ENCODE data around the gene LHFPL2. TPM values are rescaled to one million over a fixed set of nuclear protein-coding genes. Genes with fewer than 3 reads are reported as not detected.

LHFPL2 gene
- total RNA-seq, 1 donor from 2014 or later = 42.1 TPM

- Mint-ChIP-seq H3K9me3 (no peaks in the 10 kb centered on the region), H3K4me3 (no peak overlapping the region), H3K4me1 (peaks cover 20% of the 10 kb centered on the region), H3K27me3 (ENCODE audit: low read depth) (no peaks in the 10 kb centered on the region), H3K27ac (no peak overlapping the region), H3K36me3 (no peaks in the 10 kb centered on the region)
- peak; percentile 37 for TF ChIP-seq CTCF (IDR thresholded peaks at IDR 0.05; ENCODE audit: unreplicated experiment)
- no peak for DNase-seq (ENCODE audit: low spot score in 2 of 2, unreplicated experiment in 2 of 2)
Observed at GRCh38 chr5:78533356-78533755, 115.2 kb downstream of the LHFPL2 start.

GRCh38 chr5:78530342-78531096, 118.1 kb downstream of the LHFPL2 start:
- no peak overlapping the region for H3K4me3 Mint-ChIP-seq
- H3K27me3 Mint-ChIP-seq (ENCODE audit: low read depth) = no peaks in the 10 kb centered on the region
- peak overlapping the region; percentile 60 for H3K27ac Mint-ChIP-seq
- no peaks in the 10 kb centered on the region for H3K36me3 Mint-ChIP-seq
- TF ChIP-seq CTCF (IDR thresholded peaks at IDR 0.05; ENCODE audit: unreplicated experiment) = no peak
- H3K9me3 Mint-ChIP-seq = no peaks in the 10 kb centered on the region
- no peak for DNase-seq (ENCODE audit: low spot score in 2 of 2, unreplicated experiment in 2 of 2)
- peaks cover 28% of the 10 kb centered on the region for H3K4me1 Mint-ChIP-seq

GRCh38 chr5:78527925-78528324, 120.6 kb downstream of the LHFPL2 start:
- H3K27me3 Mint-ChIP-seq (ENCODE audit: low read depth) = no peaks in the 10 kb centered on the region
- no peak for DNase-seq (ENCODE audit: low spot score in 2 of 2, unreplicated experiment in 2 of 2)
- peaks cover 31% of the 10 kb centered on the region for H3K4me1 Mint-ChIP-seq
- H3K36me3 Mint-ChIP-seq = no peaks in the 10 kb centered on the region
- H3K9me3 Mint-ChIP-seq = no peaks in the 10 kb centered on the region
- TF ChIP-seq CTCF (IDR thresholded peaks at IDR 0.05; ENCODE audit: unreplicated experiment) = no peak
- H3K4me3 Mint-ChIP-seq = no peak overlapping the region
- H3K27ac Mint-ChIP-seq = peak overlapping the region; percentile 25

DNA sequence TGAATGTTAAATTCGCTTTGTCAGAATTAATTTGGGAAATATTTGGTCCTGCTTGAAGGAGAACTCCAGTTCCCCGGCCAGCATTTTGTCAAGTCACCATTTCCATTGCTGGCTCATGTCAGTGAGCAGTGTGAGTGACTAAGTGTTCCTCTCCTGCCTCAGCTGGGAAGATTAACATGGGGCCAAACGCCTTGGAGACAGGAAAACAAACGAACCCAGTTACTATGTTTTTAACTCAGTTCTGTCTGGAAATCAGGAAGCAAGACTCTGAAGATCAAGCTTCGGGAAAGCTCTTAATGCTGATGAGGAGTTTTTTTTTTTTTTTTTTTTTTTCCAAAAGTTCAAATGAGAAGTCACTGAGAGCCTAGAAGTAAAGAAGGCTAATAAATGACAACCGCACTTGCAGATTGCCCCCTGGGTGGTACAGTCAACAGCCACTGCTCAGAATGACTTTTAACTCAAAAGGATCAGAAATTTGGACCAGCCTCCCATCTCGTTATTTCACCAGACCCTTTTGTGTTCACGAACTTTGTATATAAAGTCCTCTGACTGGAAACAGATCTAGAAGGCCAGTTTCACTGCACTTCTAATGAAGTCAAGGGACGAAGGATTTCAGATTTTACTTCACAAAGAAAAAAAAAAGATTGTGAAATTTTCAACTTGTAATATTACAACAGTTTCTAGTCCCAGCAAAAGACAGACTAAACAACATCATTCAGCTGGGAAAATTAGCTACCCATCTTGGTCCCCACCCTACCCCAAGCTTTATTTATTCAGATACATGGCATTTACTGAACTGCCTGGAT, 121.3 kb downstream of the LHFPL2 start:
- no peak for TF ChIP-seq CTCF (IDR thresholded peaks at IDR 0.05; ENCODE audit: unreplicated experiment)
- Mint-ChIP-seq H3K9me3 (no peaks in the 10 kb centered on the region), H3K4me1 (peaks cover 36% of the 10 kb centered on the region), H3K27me3 (ENCODE audit: low read depth) (no peaks in the 10 kb centered on the region), H3K4me3 (no peak overlapping the region), H3K36me3 (no peaks in the 10 kb centered on the region), H3K27ac (peak overlapping the region; percentile 71)
- DNase-seq (ENCODE audit: low spot score in 2 of 2, unreplicated experiment in 2 of 2) = no peak

DNA sequence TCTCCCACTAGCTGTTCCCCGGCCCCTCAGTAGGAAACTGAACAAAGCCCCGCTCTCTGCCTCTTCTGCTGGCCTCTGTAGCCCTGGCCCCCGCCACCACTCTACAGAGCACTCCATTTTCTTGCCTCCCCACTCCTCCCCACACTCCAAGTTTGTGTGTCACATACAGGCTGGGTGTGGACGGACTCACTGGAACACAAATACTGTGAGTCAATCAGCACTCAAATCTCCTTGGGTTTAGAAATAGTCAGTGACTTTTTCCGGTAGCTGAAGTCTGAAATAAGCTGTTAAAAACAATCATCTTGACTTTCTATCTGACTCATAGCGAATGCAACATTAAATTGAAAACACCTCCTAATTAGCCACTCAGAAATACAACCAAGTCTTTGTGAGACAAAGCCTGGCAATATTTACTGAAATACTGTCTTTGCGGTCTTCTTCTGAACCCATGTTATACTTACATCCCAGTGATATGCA, 122.5 kb downstream of the LHFPL2 start:
- TF ChIP-seq CTCF (IDR thresholded peaks at IDR 0.05; ENCODE audit: unreplicated experiment) = no peak
- peaks cover 38% of the 10 kb centered on the region for H3K4me1 Mint-ChIP-seq
- H3K27ac Mint-ChIP-seq = no peak overlapping the region

More for the DNA sequence above, 122.5 kb downstream of the LHFPL2 start:
- no peak for DNase-seq (ENCODE audit: low spot score in 2 of 2, unreplicated experiment in 2 of 2)
- no peaks in the 10 kb centered on the region for H3K36me3 Mint-ChIP-seq
- no peak overlapping the region for H3K4me3 Mint-ChIP-seq
- H3K27me3 Mint-ChIP-seq (ENCODE audit: low read depth) = no peaks in the 10 kb centered on the region
- no peaks in the 10 kb centered on the region for H3K9me3 Mint-ChIP-seq

Measured in mesothelial cell of epicardium (in vitro differentiated cells).